GM12878 (cell line): ENCODE measurements around the gene SCYL3.

Experiments
- BCLAF1 ChIP-seq: fragments of 450-650 bp; IDR thresholded peaks from 2 replicates; pipeline ENCODE4 v1.6.1; 2017; ENCODE audit warnings: antibody characterized with exemption, mild to moderate bottlenecking, moderate library complexity
- CTCF ChIP-seq, 3 experiments: IDR thresholded peaks in 2 of 3; conservative IDR thresholded peaks in 1 of 3; 2 replicates each; pipeline ENCODE4 v1.5.1; 2011; ENCODE audit warnings: low read depth in 3 of 3, low read length in 3 of 3, mild to moderate bottlenecking in 3 of 3, control low read depth in 2 of 3, moderate library complexity in 2 of 3, inconsistent platforms in 1 of 3, mixed read lengths in 1 of 3; ENCODE audit not compliant: control insufficient read depth in 2 of 3, insufficient read depth in 1 of 3; ENCODE audit errors: extremely low read depth in 1 of 3
- NRF1 ChIP-seq: conservative IDR thresholded peaks from 2 replicates; pipeline ENCODE4 v1.6.1; 2011; ENCODE audit warnings: mild to moderate bottlenecking, low read depth, low read length, improper control_type of control experiment
- POLR2A ChIP-seq: IDR thresholded peaks from 2 replicates; pipeline ENCODE4 v1.6.1; 2011; ENCODE audit warnings: low read depth, mild to moderate bottlenecking, low read length
- RELA ChIP-seq: fragments of 450-650 bp; IDR thresholded peaks from 2 replicates; pipeline ENCODE4 v1.8.0; 2014; ENCODE audit warnings: borderline replicate concordance; ENCODE audit not compliant: partially characterized antibody
- TAF1 ChIP-seq: IDR thresholded peaks from 2 replicates; pipeline ENCODE4 v1.6.1; 2011; ENCODE audit warnings: mild to moderate bottlenecking, low read depth, low read length, borderline replicate concordance

GRCh38 chr1:169835647-169836046 is 58.0 kb downstream of the SCYL3 start:
- TF ChIP-seq BCLAF1 (no peak), TAF1 (no peak), CTCF (IDR thresholded peaks at IDR 0.05 in 2 of 3, conservative IDR thresholded peaks at IDR 0.05 in 1 of 3; ENCODE audit: control insufficient read depth in 2 of 3, extremely low read depth in 1 of 3, insufficient read depth in 1 of 3, low read depth in 3 of 3, low read length in 3 of 3) (no peak), RELA (no peak), NRF1 (no peak), POLR2A (no peak)
